HL-60/S4 treated with phorbol 12-myristate 13-acetate at 8.2 ng/mL for 4 days and 3 days (cell line): ENCODE data around the gene RMI2.
"Not testable (repeated sequence)": the region's sequence is repeated elsewhere in the genome, so short reads cannot be mapped to it uniquely, and the experiment has no call there.

ENCODE experiments used
- in situ Hi-C: fragments of 300-500 bp; cut with MboI; formaldehyde crosslinking; loops from 2 replicates; pipeline ENCODE4 v1.15.0; 2022; ENCODE audit warnings: low sequenced_read_pairs

Gene RMI2

DNA sequence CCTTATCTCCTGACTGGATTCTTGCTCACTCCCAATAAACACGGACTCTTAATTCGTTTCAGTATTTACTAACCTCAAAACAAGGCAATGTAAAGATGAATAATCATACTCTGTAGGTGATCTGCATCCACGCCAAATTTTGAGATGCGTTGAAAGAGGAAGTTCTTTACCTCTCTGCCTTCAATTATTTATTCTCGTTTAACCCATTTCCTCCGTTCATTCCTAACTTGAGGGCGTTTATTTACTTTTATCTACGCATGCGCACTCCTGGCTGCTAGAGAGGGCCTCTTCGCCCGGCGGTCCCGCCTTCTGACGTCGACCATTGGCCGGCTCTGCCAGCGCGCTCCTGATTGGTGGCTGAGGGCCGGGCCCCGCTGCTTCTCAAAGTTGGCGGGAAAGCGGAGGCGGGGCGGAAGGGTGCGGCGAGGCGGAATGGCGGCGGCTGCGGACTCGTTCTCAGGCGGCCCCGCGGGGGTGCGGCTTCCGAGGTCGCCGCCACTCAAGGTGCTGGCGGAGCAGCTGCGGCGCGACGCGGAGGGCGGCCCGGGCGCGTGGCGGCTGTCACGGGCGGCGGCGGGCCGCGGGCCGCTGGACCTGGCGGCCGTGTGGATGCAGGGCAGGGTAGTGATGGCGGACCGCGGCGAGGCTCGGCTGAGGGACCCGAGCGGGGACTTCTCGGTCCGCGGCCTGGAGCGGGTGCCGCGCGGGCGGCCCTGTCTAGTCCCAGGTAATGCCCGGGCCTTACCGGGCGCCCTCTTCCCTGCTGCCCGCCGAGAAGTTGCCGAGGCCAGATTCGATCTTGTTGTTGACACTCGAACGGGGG is at the start of gene RMI2:
Gene RMI2, plus strand, starts transcription at position 420 of the 823 bp plus-strand sequence. Its CDS starts 13 bp downstream, at position 433.
- in situ Hi-C loops = no loop called here

DNA sequence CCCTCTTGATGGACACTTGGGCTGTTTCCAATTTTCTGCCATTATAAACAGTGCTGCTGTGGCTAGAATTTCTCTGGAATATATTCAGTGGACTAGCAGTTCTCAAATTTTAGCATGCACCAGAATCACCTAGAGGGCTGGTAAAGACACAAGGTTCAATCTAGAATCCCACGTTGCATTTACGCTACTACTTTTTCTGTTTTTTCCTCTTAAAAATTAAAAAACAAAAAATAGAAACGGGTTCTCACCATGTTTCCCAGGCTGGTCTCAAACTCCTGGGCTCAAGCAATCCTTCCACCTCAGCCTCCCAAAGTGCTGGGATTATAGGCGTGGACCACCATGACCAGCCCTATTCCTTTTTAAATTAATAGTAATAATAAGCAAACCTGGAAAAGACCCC is 49.6 kb upstream of the RMI2 start:
- in situ Hi-C loops = no loop called here

DNA sequence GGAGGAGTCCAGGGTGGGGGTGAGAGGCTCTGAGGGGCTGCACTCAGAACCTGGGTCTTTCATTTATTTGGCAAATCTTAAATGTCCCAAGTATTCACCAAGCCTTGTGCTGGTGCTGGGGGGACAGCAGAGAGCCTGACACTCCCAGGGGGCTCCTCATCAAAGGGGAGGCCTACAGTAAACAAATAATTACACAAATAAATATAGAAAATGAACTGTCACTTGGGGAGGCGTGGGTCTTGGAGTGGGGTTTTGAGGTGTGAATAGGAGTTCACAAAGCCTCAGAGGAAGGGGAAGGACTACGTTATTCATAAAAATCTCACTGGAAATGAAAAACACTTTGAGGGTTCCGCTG is 48.9 kb upstream of the RMI2 start:
- in situ Hi-C loops = no loop called here

DNA sequence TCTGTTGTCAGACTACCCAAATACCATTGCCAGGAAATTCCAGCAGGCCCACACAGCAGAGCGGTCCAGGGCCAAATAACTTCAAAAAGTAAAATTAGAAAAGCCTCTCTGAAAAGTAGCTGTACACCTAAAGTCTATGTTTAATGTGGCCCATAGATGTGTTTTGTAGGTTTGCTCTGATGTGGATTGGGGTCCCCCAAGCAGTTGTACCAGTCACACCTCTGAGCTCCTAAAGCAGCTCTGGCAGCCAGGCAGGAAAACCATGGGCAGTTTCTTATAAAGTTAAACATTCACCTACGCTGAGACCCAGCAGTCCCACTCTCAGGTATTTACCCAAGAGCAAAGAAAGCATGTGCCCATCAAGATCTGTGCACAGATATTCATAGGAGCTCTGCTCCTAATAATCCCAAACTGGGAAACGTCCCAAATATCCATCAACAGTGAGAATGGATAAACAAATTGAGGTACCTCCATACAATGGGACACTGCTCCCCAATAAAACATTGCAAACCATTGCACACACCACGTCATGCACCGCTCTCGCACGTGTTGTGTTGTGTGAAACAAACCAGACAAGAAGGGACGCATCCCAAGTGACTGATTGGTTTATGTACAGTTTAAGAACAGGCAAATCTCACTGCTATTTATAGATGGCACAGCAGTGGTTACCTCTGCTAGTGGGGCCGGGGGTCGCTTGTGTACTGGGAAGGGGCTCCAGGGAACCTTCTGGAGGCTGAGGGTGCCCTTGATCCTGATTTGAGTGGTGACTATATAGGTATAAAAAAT is 48.4 kb upstream of the RMI2 start:
- in situ Hi-C loops = no loop called here

DNA sequence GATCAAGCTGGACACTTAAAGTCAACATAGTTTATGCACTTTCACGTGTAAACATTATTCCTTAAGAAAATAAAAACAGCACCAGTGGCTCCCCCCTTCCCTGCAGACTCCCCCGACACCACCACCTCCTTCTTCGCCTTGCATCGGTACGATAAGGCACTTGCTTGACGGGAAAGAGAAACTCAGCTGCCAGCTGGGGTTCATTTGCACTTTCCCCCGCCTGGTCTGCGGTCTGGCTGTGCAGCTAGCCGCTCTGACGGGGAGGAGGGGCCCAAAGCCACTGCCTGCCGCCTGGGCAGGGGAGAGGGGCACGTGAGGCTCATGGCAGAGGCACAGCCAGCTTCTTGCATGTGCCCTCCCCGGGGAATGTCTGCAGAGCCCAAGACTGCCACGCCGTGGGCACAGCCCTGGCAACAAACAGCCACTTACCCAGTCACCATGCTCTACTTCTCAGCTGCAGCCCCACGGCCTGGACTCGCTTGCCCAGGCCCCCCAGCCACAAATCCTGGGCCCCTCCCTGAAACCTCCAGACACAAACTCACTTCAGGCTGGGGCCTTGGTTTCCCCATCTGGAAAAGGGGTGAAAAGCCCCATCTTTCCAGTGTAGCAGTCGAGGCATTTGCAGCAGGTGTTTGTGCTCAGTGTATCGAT is 47.6 kb upstream of the RMI2 start:
- in situ Hi-C loops = no loop called here

DNA sequence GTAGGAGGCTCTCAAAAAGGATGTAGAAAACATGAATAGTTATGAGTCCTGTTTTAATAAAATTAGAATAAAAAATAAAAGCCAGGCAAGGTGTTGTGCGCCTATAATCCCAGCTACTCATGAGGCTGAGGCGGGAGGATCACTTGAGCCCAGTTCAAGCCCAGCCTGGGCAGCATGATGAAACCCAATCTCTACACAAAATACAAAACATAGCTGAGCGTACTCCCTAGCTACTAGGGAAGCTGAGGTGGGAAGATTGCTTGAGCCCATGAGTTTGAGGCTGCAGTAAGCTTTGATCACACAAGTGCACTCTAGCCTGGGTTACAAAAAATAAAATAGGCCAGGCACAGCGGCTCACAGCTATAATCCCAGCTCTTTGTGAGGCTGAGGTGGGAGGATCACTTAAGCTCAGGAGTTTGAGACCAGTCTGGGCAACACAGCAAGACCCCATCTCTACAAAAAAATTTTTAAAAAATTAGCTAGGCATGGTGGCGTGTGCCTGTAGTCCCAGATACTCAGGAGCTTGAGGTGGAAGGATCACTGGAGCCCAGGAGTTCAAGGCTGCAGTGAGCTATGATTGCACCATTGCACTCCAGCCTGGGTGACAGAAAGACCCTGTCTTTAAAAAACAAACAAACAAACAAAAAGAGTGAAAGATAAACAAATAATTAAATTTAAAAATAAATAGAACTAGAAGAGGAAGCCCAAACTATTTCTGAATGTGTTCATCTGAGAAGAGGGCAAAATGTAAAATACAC is 46.9 kb upstream of the RMI2 start:
- in situ Hi-C loops = no loop called here

DNA sequence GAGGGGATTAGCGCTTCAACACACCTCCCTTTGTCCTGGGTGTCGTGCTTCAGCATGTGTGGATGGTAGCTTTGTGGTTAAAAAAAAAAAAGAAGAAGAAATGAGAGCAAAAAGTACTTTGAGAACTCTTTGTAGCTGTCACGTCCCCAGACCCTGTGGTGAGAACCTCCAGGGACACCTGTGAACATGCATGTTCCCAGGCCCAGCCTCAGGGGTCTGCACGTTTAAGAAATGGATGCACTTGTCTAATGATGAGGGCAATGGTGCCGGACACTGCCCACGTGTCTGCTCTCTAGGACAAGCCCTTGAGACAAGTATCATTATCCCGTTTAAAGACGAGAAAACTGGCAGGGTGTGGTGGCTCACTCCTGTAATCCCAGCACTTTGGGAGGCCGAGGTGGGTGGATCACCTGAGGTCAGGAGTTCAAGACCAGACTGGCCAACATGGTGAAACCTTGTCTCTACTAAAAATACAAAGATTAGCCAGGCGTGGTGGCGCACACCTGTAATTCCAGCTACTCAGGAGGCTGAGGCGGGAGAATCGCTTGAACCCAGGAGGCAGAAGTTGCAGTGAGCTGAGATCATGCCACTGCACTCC is 46.2 kb upstream of the RMI2 start:
- in situ Hi-C loops = not testable (repeated sequence)

DNA sequence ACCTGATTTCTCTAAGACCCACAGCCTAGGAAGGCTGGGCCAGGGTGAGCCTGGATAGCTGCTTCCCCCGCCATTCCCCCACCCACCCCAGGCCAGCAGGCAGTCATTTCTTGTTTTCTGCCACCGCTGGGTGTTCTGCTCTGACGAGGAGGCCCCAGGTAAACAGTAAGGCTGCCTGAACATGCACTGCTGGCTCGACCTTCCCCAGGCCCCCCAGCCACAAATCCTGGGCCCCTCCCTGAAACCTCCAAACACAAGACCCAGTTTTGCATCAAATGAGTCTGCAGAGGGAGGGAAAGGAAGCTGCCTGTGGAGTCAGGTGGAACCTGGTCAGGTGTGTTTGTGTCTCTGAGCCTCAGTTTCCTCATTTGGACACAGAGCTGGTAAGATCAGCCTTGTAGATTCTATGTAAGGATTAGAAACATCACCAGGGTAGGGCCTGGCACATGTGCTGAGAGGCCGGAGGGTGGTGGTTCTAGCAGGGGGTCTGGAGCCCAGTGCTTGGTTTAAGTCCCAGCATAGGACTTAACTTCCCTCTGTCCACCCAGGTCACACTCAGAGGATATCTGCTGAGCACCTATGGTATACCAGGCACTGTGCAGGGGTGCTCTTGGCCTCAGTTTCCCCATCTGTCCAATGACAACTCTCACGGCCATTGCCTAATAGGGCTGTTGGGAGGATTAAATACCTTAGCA is 45.2 kb upstream of the RMI2 start:
- in situ Hi-C loops = no loop called here

DNA sequence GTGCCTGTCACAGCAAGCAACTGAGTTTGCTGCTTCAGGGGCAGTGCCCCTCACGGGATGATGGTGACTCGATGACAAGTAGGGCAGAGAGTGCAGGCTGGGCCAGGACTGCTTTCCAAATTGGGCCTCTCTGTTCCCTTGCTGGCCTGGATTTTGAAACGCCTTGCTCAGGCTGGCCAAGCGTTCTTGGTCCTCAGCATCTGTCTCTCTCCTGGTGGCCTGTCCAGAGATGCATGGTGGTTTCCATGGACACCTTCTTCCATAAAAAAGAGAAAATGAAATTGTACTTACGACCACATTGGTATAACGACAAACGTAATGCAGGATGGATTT is 44.7 kb upstream of the RMI2 start:
- in situ Hi-C loops = no loop called here

DNA sequence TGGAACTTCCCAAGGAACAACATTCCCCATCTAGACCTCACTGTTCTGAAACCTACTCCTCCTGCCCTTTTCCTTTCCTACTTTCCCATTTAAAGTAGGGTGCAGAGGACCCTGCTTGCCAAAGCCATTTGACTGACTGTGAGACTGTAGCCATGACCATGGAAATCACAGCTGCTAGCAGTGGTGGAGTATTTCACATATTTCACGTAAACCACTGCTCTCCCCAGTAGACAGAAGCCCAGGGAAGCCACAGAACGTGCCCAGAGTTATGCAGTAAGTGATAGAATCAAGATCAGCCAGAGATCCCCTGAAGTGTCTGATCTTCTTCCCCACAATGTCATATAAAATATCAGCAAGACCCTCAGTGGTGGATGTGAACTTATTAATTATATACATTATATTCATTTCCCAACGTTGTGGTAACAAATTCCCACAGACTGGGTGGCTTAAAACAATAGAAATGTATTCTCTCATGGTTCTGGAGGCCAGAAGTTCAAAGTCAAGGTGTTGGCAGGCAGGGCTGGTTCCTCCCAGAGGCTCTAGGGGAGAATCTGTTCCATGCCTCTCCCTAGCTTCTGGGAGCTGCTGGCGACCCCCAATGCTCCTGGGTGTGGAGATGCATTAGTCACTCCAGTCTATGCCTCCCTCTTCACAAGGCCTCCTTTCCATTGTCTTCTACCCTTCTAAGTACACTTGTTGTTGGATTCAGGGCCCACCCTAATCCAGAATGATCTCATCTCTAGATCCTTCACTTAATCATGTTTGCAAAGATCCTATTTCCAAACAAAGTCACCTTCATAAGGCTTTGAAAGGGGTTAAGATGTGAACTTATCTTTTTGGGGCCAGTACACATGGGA is 43.4 kb upstream of the RMI2 start:
- in situ Hi-C loops = no loop called here

DNA sequence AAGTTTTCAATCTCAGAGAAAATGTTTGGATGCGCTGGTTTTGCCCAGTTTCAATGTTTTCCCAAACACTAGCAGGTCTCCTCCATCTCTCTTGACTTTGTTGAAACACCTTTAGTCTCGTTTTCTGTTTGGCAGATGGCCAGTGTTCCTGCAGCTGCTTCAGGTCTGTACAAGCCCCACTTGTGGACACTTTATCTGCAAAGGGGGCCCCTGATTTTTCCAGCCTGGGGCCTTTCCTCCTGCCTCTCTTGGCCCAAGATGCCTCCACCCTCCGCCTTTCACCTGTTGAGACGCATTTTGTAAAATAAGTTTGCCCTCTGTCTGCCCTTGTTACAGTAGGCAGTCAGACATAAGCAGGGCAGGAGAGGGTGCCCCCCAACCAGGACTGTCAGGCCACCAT is 42.3 kb upstream of the RMI2 start:
- in situ Hi-C loops = no loop called here

DNA sequence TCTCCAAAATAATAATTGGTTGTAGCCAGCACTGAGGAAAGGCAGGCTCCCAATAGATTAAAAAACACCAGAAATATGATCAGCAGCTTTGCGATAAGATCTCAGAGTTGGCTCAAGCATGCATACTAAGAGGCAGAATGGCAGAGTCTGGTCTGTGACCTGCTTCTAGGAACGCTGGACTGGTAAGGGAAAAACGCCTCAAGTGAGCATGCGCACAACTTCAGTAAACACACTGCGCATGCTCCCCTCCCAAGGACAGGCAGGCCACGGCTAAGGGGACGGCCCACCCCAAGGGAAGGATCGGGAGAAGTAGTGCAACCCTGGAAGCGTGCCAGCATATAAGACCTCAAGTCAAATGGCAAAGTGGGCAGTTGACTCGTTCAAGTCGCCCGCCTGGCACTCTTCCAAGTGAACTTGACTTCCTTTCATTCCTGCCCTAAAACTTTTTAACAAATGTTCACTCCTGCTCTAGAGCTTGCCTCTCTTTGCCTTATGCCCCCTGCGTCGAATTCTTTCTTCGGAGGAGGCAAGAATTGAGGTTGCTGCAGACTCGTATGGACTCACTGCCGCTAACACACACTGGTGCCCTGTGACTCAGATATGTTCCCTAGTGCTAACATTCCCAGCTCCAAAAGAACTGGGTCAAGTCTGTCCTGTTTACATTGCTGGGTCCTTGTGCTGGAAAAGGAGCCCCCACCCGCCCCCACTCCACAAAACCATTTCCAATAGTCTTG is 41.7 kb upstream of the RMI2 start:
- in situ Hi-C loops = no loop called here

DNA sequence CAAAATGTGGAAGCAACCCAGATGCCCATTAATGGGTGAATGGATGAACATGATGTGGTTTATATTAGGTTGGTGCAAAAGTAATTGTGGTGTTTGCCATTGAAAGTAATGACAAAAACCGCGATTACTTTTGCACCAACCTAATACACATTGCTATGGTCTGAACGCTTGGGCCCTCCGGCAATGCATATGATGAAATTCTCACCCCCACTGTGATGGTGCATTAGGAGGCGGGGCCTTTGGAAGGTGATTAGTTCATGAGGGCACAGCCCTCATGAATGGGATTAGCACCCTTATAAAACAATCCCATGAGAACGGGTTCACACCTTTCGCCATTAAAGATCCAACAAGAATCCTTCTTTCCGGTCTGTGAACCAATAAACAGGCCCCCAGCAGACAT is 38.9 kb upstream of the RMI2 start:
- in situ Hi-C loops = no loop called here

DNA sequence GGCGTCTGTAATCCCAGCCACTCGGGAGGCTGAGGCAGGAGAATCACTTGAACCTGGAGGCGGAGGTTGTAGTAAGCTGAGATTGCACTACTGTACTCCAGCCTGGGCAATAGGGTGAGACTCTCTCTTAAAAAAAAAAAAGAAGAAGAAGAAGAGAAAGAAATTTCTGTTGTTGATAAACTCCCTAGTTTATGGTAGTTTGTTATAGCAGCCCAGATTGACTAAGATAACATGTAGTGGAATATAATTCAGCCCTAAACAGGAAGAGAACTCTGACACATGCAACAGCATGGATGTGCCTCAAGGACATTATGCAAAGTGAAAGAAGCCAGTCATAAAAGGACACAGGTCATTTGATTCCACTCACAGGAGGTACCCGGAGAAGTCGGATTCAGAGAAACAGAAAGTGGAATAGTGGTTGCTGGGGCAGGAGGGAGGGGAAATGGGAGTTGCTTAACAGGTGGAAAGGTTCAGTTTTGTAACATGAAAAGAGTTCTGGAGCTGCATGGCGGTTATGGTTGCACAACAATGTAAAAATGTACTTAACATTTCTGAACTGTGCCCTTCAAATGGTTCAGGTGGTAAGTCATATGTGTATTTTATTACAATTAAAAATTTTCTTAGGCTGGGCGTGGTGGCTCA is 38.1 kb upstream of the RMI2 start:
- in situ Hi-C loops = no loop called here

DNA sequence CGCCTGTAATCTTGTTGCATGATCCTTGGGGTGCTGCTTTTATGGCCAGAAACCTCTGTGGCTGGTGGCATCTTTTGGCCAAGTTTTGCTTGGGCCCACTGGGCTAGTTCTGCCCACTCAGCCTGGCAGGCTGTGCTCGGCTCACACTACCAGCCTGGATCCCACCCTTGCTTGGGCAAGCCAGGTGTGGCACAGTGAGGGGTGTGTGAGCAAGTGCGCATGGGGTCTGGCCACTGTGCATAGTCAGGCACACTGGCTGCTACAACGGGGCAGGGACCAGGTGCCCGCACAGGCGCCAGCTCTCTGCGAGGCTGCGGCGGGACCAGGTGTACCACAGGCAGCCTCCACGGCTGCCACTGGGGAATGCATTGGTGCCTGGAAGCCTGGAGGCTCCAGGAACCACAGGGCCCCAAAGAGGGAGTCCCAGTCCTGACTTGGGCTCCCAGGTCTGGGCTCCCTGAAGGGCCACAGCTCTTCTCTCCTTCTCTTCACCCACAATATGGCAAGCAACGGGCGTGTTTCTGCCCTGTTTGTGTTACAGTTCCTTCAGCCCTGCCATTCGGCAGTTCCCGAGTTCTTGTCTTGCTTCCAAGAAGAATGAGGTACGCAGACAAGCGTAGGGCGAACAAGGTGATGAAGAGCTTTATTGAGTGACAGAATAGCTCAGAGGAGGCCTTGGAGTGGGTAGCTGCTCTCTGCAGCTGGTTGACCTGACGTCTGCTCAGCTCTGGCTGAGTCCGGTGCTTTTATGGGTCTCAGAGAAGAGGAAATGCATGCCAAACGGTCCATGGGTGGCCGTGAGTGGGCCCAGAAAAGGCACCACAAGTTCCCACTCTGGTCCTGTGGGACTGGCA is 37.4 kb upstream of the RMI2 start:
- in situ Hi-C loops = no loop called here

DNA sequence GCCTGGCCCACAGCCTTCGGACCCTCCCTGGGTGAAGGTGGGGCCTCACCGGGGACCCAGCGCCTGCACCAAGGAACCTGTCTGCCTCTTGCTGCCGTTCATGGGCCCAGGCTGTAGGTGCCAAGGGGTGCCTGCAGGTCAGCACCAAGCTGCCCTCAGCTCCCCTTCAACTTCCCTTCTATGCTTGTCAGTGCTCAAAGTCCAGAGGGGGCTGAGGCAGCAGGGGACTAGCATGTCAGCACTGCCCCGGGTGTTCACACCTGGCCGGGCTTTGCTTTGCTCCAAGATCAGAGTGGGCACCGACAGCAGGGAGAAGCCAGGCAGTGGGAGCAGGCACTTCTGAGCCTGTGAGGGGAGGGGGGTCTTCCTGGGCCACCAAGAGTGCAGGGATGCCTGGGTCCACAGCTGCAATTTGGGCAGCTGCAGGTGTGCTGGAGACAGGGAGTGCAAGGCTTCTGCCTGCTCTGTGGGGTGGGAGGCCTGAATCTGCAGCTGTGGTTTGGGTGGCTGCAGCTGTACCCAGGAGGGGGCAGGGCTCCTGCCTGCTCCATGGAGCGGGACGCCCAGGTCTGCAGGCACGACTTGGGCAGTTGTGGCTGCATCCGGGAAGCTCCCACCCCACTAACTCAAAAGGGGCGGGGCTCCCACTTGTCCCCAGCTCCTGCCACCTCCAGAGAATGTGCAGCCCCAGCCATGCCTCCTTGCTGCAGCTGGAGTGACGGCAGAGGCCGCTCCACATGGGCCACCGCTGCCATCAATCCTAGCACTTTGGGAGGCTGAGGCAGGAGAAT is 36.6 kb upstream of the RMI2 start:
- in situ Hi-C loops = no loop called here
